Measurements from ENCODE around the gene GOPC.
"Not testable (repeated sequence)": the region's sequence is repeated elsewhere in the genome, so short reads cannot be mapped to it uniquely, and the experiment has no call there.

Gene GOPC

GRCh38 chr6:117547688-117548621, 54.4 kb downstream of the GOPC start:
- DNase-seq, result peak; percentile 78

DNA sequence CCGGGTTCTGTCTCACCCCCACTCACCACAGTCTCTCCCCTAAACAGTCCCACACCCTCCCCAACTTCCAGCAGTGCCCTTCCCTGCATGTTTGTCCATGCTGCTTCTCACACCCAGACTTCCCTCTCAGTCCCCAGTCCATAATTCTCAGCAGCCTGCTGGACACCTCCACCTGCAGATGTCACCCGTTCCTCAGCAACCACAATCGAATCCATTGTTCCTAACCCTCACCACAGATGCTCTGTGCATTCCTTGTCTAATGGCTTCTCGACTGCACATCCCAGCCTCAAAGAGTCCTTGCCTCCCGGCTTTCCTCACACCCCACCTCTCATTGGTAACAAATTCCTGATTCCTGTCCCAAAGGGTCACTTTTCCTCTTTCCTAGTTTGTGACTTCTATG, 55.6 kb downstream of the GOPC start:
- DNase-seq, result no peak

GRCh38 chr6:117545161-117545595, 57.1 kb downstream of the GOPC start:
- DNase-seq, result no peak

DNA sequence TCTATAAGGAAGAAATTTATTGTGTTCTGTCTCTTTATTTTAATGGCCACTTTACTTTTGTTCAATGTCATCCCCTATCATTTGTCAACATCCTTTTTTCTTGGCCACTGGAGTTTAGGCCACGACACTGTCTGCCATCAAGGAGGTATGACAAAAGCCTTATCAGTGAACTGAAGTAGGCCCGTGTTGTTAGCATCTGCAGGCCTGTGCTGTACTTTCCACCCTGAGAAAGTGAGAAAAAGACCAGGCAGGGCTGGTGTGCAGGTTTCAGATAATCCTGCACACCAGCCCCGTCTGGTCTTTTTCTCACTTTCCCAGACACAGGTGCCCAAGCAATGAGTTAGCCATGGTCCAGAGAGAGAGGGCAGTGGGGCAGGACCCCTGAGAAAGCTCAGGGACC, 57.6 kb downstream of the GOPC start:
- no peak for DNase-seq

- no peak for DNase-seq
Measured at GRCh38 chr6:117542493-117542892, 59.8 kb downstream of the GOPC start.

GRCh38 chr6:117540670-117541069, 61.6 kb downstream of the GOPC start:
- no peak for DNase-seq

GRCh38 chr6:117538615-117539014, 63.7 kb downstream of the GOPC start:
- DNase-seq, result no peak

- no peak for DNase-seq
Measured at GRCh38 chr6:117536317-117536716, 66.0 kb downstream of the GOPC start.

DNA sequence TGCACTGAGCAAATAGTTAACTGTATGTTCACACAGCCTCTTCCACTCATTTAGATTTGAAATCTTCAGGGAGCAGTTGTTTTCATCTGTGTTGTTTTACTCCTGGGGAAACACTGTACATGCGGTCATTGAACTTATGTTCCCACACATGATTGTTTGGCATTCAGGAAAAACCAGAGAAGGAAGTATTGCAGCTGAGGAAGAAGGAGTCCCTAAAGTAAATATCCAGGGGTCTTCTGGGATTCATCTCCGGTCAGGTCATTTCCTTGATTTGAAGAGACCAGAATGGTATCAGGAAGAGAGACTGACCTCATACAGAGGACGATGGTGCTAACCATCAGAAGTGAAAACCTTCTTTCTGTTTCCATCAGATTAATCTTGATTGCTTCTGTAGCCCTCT, 67.3 kb downstream of the GOPC start:
- no peak for DNase-seq

DNA sequence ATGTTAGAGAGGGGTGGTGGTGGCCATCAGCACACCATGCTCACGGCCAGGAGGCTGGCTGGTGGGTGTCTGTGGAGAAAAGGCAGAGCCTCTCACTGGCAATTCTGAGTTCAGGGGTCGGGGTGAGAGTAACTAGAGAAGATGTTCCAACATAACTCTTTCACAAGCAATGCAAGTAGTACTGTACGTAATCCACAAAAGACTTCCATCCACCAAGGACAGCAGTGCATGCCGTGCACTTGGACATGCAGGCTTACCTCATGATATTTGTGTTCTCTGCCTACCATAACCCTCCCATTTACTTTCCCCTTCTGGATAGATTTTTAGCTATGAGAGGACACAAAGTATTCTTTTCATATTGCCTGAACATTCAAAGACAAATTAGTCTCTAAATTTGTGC, 68.5 kb downstream of the GOPC start:
- no peak for DNase-seq

DNA sequence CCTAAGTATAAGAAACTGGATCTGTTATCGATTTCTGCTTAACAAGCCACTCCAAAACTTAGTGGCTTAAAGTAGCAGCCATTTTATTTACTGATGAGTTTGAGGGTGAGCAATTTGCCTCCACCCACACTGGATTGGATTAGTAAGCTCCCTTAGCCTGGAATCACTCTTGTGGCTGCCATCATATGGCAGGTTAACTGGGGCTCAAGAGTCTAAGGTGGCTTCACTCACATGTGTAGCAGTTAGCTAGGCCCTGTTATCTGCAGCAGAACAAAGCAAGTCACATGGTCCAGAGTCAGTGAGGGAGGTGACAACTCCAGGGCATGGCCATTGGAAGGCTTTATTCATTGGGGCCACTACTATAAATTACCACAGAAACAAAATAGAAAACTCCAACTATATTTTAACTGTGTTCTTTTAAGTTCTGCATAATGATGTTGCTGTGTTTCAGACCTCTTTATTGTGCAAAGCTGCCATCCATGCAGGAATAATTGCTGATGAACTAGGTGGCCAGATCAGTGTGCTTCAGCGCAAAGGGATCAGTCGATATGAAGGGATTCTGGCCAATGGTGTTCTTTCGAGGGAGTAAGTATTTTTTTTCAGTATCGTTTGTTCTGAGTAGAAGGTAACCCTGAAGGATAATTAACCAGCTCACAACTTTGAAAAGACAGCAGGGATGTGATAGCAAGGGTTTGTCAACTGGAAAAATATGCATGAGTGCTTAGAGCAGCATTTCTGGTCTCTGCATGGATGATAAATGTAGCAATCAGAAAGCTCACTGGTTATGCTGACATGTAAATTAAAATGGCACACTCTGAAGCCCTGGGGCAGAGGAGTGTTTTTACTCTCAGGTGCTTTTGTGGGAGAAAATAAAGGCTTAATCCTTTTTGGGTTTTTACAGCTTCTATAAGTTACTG, 70.2 kb downstream of the GOPC start:
- DNase-seq, result no peak

DNA sequence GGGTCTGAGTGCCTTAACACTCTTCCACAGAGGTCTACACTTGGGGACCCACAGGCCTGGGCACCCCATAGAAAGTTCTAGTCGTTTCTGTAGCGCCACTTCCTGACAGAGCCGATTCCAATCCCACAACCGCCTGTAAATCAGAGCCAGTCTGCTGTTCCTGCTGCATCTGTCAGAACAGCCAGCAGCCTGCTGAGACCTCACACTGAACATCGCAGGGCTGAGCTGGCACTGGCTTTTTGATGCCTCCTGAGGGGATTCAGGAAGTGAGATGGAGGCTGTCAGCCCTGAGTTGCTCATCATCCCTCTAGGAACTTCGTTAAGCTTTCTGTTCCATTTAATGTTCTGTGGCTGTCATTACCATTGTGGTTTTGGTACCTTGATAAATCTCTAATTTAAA, 71.0 kb downstream of the GOPC start:
- no peak for DNase-seq

DNA sequence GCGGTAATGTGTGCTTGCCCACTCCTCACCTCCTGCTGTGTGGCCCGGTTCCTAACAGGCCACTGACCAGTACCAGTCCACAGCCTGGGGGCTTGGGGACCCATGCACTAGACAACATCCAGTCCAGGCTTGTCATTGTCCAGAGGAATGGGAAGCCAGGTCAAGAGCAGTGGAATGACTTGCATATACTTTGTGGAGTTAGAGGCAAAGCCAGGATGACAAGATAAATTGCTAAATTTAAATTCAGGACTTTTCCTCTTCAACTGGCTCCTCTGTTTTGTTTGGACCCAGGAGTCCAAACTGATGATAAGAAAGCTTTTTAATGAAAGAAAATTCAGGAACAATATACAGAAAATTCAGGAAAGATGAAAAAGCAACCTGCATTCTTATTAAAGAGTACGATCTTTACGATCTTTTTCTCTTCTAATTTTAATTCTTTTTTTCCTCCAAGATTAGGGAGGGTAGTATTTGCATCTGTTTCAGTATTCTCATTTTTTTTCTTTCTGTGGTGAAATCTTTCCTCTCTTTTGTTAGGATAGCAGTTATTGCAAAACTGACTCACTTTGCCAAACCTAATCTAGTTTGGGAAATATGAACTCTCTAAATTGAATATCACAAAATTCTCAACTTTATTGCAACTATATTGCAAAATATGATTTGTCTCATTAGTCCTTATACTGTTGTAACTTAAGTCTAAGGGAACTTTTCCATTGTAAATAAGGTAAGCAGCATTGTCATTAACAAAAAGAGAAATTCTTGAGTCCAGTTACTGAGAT, 71.7 kb downstream of the GOPC start:
- no peak for DNase-seq

DNA sequence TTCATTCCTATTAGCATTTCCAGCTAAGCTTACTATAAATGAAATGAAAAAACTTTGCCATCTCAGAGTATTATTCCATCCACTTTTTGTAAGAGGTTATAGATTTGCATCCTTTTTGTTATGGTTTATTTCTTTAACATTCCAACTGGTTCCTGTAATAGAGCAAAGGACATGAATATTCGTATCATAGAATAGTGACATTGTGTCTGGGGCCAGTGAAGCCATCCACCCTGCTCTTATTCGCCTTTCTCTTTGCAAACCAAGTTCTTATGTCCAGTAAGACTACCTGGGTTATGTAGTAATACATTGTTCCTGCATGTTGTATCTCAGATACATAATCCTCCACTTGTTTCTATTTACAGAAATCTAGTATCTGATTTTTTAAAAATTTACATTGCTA, 76.7 kb downstream of the GOPC start:
- DNase-seq, result no peak

DNA sequence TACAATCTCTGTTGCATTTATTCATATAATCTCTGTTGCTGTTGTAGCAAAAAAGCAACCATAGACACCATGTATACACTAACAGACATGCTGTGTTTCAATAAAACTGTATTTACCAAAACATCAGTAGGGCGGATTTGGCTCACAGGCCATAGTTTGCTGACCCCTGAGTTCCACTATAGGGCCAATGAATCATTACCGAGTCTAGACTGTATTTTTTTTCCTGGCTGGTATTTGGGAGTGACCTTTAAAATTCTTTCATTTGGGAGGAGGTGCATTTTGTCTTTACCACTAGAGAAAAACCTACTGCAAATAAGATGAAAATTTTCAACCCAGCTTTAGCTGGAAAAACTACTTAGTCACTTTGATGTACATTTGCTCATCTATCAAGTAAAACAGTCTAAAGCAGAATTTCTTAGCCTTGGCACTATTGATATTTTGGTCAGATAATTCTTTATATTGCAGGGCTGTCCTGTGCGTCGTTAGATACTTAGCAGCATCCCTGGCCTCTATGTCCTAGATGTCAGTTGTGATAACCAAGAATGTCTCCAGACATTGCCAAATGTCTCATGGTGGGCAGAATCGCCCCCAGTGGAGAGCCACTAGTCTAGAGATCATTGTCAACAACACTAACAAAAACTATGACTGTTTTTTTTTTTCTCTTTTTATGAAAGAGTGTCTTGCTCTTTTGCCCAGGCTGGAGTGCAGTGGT, 80.4 kb downstream of the GOPC start:
- DNase-seq, result no peak

GRCh38 chr6:117520603-117521395, 81.5 kb downstream of the GOPC start:
- no peak for DNase-seq

DNA sequence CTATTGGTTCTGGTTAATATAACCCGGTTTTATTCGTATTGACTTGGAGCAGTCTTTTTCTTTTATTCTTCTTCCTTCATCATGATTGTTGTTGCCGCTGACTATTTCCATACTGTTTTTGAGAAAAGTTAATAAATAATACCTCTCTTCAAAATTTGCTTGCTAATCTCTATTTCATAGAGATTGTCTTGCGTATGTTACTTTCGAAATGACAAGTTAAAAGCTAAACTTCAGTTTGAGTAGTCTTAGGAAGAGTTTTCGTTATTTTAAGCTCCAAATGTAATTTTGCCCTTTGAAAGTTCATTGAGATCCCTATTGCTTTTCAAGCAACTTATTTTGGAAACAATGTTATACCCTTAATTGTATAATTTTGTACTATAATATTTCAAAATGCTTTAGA, 83.4 kb downstream of the GOPC start:
- no peak for DNase-seq

GRCh38 chr6:117517995-117518394, 84.3 kb downstream of the GOPC start:
- not testable (repeated sequence) for DNase-seq

- DNase-seq, result no peak
Measured at GRCh38 chr6:117515326-117515725, 87.0 kb downstream of the GOPC start.

DNA sequence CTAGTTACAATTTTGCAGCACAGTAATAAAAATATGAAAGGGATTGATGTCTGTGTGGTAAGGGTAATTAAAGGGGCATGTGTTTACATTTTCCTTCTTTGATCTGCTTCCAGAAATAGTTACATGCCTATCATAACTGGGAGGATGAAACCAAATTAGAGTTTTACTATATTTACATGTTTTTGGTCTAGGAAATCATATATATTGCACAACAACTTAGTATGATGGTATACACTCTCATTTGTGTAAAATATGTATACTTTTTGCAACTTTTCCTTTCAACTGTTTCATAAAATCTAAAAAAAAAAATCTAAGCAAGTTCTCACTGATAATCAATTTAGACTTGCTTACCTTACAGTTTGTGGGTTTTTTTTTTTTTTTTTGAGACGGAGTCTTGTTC, 87.7 kb downstream of the GOPC start:
- no peak for DNase-seq

DNA sequence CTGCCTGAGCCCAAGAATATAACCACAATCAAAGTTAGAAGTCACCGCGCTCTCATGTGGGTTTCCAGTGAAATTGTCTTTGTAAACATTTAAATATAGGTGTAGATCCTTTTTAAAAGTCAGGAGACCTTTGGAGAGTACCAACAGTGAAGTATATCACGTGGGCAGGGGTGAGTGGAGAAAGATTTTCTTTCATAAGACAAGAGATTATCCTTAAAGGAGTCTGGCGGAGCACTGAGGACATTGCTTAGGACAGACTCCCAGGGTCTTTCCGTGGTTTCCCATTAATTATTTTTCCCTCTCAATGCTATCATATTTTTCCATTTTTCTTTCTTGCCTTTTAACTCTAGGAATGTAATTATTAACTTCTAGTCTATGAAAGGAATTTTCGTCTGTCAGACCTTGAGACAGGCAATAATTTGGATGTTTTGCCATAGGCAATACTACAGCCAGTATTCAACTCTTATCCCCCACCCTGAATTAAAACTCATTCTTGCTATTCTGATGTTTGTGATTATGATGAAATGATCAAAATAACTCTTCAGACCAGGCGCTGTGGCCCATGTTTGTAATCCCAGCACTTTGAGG, 88.4 kb downstream of the GOPC start:
- DNase-seq, result no peak

Measured in right hindlimb (tissue), 1 donor.